Ovary (tissue), 9 donors: ENCODE data around the gene CCL2. TPM values are rescaled to one million over a fixed set of nuclear protein-coding genes. Genes with fewer than 3 reads are reported as not detected.

Experiments used
- DNase-seq, 5 donors: peaks; one replicate each; pipeline ENCODE4 v3.0.0-alpha.2; 2019 to 2020
- H3K27ac ChIP-seq, 2 donors: fragments of 200-600 bp; one replicate each; pipeline versions ENCODE4 v1.5.1 to v1.8.0; 2019 to 2022
- H3K27me3 ChIP-seq: fragments of 200-600 bp; one replicate; pipeline ENCODE4 v1.8.0; 2022
- H3K36me3 ChIP-seq: fragments of 200-600 bp; sonication (generic); one replicate; pipeline ENCODE4 v1.5.1; 2019
- H3K4me1 ChIP-seq: one replicate; pipeline ENCODE4 v1.8.1; 2013; ENCODE audit warnings: mild to moderate bottlenecking, moderate library complexity; ENCODE audit not compliant: insufficient read depth
- H3K4me3 ChIP-seq: fragments of 200-600 bp; sonication (generic); one replicate; pipeline ENCODE4 v1.5.1; 2017
- H3K9me3 ChIP-seq, 2 donors: fragments of 200-600 bp in 1 of 2; sonication (generic) in 1 of 2; one replicate each; pipeline versions ENCODE4 v1.5.1 to v1.8.1; 2013 to 2019; ENCODE audit warnings: mild to moderate bottlenecking in 1 of 2, moderate library complexity in 1 of 2
- EP300 ChIP-seq: sonication (generic); formaldehyde crosslinking; IDR thresholded peaks from one replicate; pipeline ENCODE4 v1.6.1; 2017; ENCODE audit warnings: antibody characterized with exemption
- POLR2A ChIP-seq: fragments of 450-650 bp; IDR thresholded peaks from one replicate; pipeline ENCODE4 v1.6.1; 2017; ENCODE audit warnings: antibody characterized with exemption, mild to moderate bottlenecking, moderate library complexity
- WGBS, 3 donors: extraction: QIAGEN DNeasy Blood & Tissue Kit in 1 of 3; methylation state at CpG; one replicate each; pipeline versions ENCODE4 v1.1.5 to v1.1.7; 2013 to 2017; 5-methylcytosine and 5-hydroxymethylcytosine counted together
- intact Hi-C, 4 donors: fragments of 100-400 bp; cut with DNase I; formaldehyde crosslinking; loops; one replicate each; pipeline versions ENCODE4 v1.11.0 to v1.15.1; 2022 to 2023
- polyA plus RNA-seq, 2 donors: library from polyadenylated mRNA; stranded (reverse); fragments of 200-250 nt in 1 of 2; fragments of 350-450 nt in 1 of 2; fragmentation: Illumina TruSeq in 1 of 2; extraction: RNeasy Lipid Tissue Mini Kit (QIAGEN cat#74804) in 1 of 2; gene quantifications; one replicate each; pipeline ENCODE4 v1.2.3, GENCODE V29; 2013 to 2014
- total RNA-seq, 7 donors: library from RNA; depleted of rRNA in 2 of 7; stranded (reverse); fragments of >200 nt in 2 of 7; fragmentation: NEBNext Ultra II Directional in 3 of 7; extraction: Animal tissue kit (Norgen Biotek cat#: 25700) in 3 of 7; gene quantifications; one replicate each; pipeline versions ENCODE4 v1.1.0 to v1.2.4, GENCODE V29; 2016 to 2023
- TF ChIP-seq, protein P1 (sequence below), 3 donors: fragments of 450-650 bp in 2 of 3; fragments of 200-600 bp in 1 of 3; IDR thresholded peaks; one replicate each; pipeline versions ENCODE4 v1.5.1 to v1.8.0; 2016 to 2022; ENCODE audit warnings: antibody characterized with exemption in 3 of 3, mild to moderate bottlenecking in 1 of 3
- donor health status: DM: no; HTN: no; CAD: no; lungs with moderate emphysema.
- donor health status: DM: no; HTN: no; CAD: no.
- donor health status: Bipolar disorder and iron deficiency.
- donor health status: DM: yes; HTN: yes; CAD: no.
- donor health status: DM: no; HTN: no; CAD: no.
- donor health status: DM: yes; HTN: yes; CAD: no.

Gene CCL2
- total and polyA plus RNA-seq, 9 donors: 5.0 to 156 (median 31.5) TPM

DNA sequence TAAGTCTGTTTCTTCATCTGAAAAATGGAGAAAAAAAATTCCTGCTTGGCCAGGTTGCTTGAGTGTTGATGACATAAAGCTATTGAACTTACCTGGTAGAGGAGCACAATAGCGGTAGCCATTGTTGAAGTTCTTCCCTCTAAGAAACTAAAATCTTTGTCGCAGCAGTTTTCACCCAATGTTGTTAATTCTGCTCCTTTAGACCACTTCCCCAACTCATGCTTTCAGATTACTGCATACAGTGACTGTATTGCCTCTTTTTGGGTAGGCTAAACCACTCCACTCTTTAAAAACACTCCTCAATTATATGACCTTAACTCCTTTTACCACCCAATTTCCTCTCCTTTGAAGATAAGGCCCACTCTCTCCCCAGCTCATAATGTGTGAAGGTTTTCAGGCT, 35.7 kb upstream of the CCL2 start:
- Histone ChIP-seq H3K9me3 (no peaks in the 10 kb centered on the region), H3K36me3 (no peaks in the 10 kb centered on the region), H3K4me3 (no peak overlapping the region), H3K27ac (no peak overlapping the region), H3K4me1 (no peaks in the 10 kb centered on the region), H3K27me3 (no peaks in the 10 kb centered on the region)
- DNase-seq: no peak
- intact Hi-C loops: no loop called here
- TF ChIP-seq, protein P1, sequence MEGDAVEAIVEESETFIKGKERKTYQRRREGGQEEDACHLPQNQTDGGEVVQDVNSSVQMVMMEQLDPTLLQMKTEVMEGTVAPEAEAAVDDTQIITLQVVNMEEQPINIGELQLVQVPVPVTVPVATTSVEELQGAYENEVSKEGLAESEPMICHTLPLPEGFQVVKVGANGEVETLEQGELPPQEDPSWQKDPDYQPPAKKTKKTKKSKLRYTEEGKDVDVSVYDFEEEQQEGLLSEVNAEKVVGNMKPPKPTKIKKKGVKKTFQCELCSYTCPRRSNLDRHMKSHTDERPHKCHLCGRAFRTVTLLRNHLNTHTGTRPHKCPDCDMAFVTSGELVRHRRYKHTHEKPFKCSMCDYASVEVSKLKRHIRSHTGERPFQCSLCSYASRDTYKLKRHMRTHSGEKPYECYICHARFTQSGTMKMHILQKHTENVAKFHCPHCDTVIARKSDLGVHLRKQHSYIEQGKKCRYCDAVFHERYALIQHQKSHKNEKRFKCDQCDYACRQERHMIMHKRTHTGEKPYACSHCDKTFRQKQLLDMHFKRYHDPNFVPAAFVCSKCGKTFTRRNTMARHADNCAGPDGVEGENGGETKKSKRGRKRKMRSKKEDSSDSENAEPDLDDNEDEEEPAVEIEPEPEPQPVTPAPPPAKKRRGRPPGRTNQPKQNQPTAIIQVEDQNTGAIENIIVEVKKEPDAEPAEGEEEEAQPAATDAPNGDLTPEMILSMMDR (IDR thresholded peaks at IDR 0.05): no peak
- TF ChIP-seq EP300 (no peak), POLR2A (no peak)
- 80 to 86% (median 86%) methylated on average over 2 of the region's 2 CpGs for WGBS, 3 donors

DNA sequence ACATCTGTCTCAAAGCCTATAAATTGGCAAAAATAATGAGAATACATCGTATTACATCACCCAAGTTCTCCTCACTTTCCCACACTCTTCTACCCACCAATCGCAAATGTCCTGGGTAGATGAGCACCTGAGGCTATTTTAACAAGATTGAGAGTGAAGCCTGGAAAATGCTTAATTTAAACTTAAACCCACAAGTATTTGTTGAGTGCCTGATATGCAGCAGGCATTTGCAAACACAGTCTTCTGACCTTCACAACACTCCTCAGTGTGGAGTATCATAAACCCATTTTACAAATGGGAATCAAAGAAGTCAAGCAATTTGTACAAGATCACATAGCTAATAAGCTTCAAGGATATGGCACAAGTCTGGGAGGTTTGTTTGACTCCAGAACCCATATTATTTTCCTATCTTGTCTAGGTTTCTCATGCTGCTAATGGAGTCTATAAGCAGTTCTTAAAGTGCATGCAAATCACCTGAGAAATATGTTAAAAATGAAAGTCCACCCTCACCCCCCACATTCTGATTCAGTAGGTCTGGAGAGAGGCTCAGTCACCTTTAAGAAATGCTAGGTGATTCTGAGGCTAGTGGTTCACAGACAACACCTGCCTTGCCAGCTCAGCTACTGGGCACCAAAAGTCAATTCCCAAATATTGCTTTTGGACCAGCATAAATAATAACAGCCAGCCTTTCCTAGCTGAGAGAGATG, 34.9 kb upstream of the CCL2 start:
- Histone ChIP-seq H3K4me3 (no peak overlapping the region), H3K4me1 (no peaks in the 10 kb centered on the region), H3K36me3 (no peaks in the 10 kb centered on the region), H3K27me3 (no peaks in the 10 kb centered on the region), H3K9me3 (no peaks in the 10 kb centered on the region), H3K27ac (no peak overlapping the region)
- WGBS, 3 donors: 90 to 93% (median 91%) methylated on average over 2 of the region's 2 CpGs
- intact Hi-C loops: no loop called here
- DNase-seq: no peak
- TF ChIP-seq POLR2A: no peak
- no peak for TF ChIP-seq EP300
- TF ChIP-seq, protein P1 (IDR thresholded peaks at IDR 0.05): no peak

DNA sequence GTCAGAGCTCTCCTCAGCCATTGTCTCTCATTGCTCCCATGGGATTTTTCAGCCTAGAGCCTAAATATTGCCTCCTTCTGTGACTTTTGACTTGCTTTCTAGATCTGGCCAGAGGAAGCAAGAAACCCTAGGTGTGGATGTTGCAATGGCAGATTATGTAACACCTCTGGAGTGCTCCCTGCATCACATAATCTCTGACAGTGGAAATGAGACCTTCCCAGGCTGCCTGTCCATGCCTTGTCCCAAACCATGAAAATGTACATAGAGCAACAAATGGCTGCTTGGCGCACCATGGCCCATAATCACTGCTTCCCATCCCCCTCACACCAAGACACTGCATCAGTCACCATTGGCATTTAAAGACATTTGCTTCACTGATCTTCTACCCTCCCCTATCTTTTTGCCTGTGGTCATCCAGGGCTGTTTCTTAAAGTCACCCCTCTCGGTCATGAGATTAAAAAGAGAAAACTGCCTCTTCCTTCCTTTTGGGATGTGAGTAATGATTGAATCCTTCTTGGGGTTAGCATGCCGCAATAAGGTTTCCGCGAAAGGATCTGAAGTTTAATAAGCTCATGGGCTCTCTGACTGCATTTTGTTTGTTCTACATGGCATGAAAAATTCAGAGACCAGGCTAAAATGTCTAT, 34.2 kb upstream of the CCL2 start:
- intact Hi-C loops: no loop called here
- Histone ChIP-seq H3K9me3 (no peaks in the 10 kb centered on the region), H3K27ac (no peak overlapping the region), H3K36me3 (no peaks in the 10 kb centered on the region), H3K27me3 (no peaks in the 10 kb centered on the region), H3K4me1 (no peaks in the 10 kb centered on the region), H3K4me3 (no peak overlapping the region)
- 86 to 90% (median 87%) methylated on average over 5 of the region's 5 CpGs for WGBS, 3 donors
- TF ChIP-seq EP300 (no peak), POLR2A (no peak)
- TF ChIP-seq, protein P1 (IDR thresholded peaks at IDR 0.05): no peak
- DNase-seq: no peak

DNA sequence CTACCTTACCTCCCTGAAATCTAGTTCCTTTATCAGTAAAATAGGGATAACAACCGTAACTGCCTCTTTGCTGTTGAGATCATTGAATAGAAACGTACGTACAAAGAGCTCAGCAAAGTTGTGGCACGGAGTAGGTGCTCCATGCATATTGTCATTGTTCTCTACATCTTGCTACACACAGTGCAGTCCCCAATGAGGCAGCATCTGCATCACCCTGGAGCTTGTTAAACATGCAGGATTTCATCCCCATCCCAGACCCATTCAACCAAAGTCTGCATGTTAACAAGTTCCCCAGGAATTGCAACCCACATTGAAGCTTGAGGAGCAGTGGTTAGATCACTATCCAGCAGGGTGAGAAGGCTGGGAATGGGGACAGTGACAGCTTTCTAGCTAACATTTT, 33.7 kb upstream of the CCL2 start:
- TF ChIP-seq POLR2A (no peak), EP300 (no peak)
- TF ChIP-seq, protein P1 (IDR thresholded peaks at IDR 0.05): no peak
- Histone ChIP-seq H3K4me1 (no peaks in the 10 kb centered on the region), H3K4me3 (no peak overlapping the region), H3K27ac (no peak overlapping the region), H3K27me3 (no peaks in the 10 kb centered on the region), H3K36me3 (no peaks in the 10 kb centered on the region), H3K9me3 (no peaks in the 10 kb centered on the region)
- no peak for DNase-seq
- intact Hi-C loops: no loop called here
- WGBS, 3 donors: 79 to 91% (median 89%) methylated on average over 4 of the region's 4 CpGs
